ENCODE results near the gene SAT1.

SAT1 gene

DNA sequence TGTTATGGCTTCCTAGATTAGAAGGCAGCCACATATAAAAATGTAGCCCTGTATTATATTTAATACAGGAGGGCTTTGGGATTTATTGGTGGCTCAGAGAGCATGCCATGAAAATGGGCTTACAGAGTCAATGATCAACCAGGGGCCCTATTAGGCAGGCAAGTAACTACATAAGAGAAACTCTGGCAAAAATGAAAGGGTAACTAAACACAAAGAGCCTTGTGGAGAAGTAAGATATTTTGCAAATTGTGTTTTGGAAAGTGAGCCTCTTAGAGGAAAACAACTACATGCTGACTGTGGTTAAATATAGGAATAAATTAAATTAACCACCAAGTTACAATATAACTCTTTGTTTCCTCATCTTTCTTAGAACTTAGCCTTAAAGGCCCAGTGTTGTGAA is 5.5 kb downstream of the SAT1 start:
- Histone ChIP-seq H3K4me3 (ENCODE audit: low read length) (no peak overlapping the region), H3K9ac (ENCODE audit: low read length) (no peak overlapping the region), H2AFZ (ENCODE audit: low read depth, low read length) (no peak overlapping the region), H3K27ac (ENCODE audit: low read length) (no peak overlapping the region), H3K4me1 (ENCODE audit: low read length) (peaks cover 12% of the 10 kb centered on the region), H3K79me2 (ENCODE audit: low read length) (peaks cover 9% of the 10 kb centered on the region), H3K36me3 (replicated peaks; ENCODE audit: low read depth, low read length) (peaks cover 20% of the 10 kb centered on the region), H4K20me1 (ENCODE audit: insufficient read depth, low read length) (peaks cover 6% of the 10 kb centered on the region), H3K27me3 (ENCODE audit: low read depth, low read length) (no peaks in the 10 kb centered on the region), H3K9me3 (ENCODE audit: insufficient read depth, low read length) (no peaks in the 10 kb centered on the region), H3K4me2 (ENCODE audit: low read length) (no peak overlapping the region)
- TF ChIP-seq CTCF (IDR thresholded peaks at IDR 0.05; ENCODE audit: low read depth, low read length), result no peak
- no peak for TF ChIP-seq EZH2phosphoT487 (IDR thresholded peaks at IDR 0.05; ENCODE audit: low read depth)

GRCh38 chrX:23788946-23789345 is 6.0 kb downstream of the SAT1 start:
- peaks cover 6% of the 10 kb centered on the region for H4K20me1 ChIP-seq (ENCODE audit: insufficient read depth, low read length)
- peaks cover 17% of the 10 kb centered on the region for H3K36me3 ChIP-seq (replicated peaks; ENCODE audit: low read depth, low read length)
- no peak overlapping the region for H3K4me3 ChIP-seq (ENCODE audit: low read length)
- no peak for TF ChIP-seq CTCF (IDR thresholded peaks at IDR 0.05; ENCODE audit: low read depth, low read length)
- no peak for TF ChIP-seq EZH2phosphoT487 (IDR thresholded peaks at IDR 0.05; ENCODE audit: low read depth)
- no peaks in the 10 kb centered on the region for H3K9me3 ChIP-seq (ENCODE audit: insufficient read depth, low read length)
- no peak overlapping the region for H3K4me2 ChIP-seq (ENCODE audit: low read length)
- no peak overlapping the region for H3K9ac ChIP-seq (ENCODE audit: low read length)
- peaks cover 12% of the 10 kb centered on the region for H3K4me1 ChIP-seq (ENCODE audit: low read length)
- H3K79me2 ChIP-seq (ENCODE audit: low read length), result peaks cover 5% of the 10 kb centered on the region
- H2AFZ ChIP-seq (ENCODE audit: low read depth, low read length), result no peak overlapping the region
- no peaks in the 10 kb centered on the region for H3K27me3 ChIP-seq (ENCODE audit: low read depth, low read length)
- no peak overlapping the region for H3K27ac ChIP-seq (ENCODE audit: low read length)

GRCh38 chrX:23789386-23790154 is 6.6 kb downstream of the SAT1 start:
- TF ChIP-seq EZH2phosphoT487 (IDR thresholded peaks at IDR 0.05; ENCODE audit: low read depth), result no peak
- no peak for TF ChIP-seq CTCF (IDR thresholded peaks at IDR 0.05; ENCODE audit: low read depth, low read length)
- Histone ChIP-seq H2AFZ (ENCODE audit: low read depth, low read length) (no peak overlapping the region), H4K20me1 (ENCODE audit: insufficient read depth, low read length) (peaks cover 6% of the 10 kb centered on the region), H3K27me3 (ENCODE audit: low read depth, low read length) (no peaks in the 10 kb centered on the region), H3K9ac (ENCODE audit: low read length) (no peak overlapping the region), H3K4me2 (ENCODE audit: low read length) (no peak overlapping the region), H3K79me2 (ENCODE audit: low read length) (no peaks in the 10 kb centered on the region), H3K27ac (ENCODE audit: low read length) (no peak overlapping the region), H3K4me1 (ENCODE audit: low read length) (peaks cover 5% of the 10 kb centered on the region), H3K4me3 (ENCODE audit: low read length) (no peak overlapping the region), H3K9me3 (ENCODE audit: insufficient read depth, low read length) (no peaks in the 10 kb centered on the region), H3K36me3 (replicated peaks; ENCODE audit: low read depth, low read length) (peaks cover 13% of the 10 kb centered on the region)

DNA sequence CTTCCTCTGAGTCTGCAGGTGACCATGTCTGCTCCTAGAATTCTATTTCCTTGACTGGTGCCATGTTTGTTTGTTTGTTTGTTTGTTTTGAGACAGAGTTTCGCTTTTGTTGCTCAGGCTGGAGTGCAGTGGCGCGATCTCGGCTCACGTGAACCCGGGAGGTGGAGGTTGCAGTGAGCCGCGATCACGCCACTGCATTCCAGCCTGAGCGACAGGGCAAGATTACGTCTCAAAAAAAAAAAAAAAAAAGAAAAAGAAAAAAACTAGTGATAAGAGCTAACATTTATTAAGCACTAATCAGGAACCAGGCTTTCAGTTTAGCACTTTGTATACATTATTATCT is 7.2 kb downstream of the SAT1 start:
- Histone ChIP-seq H3K36me3 (replicated peaks; ENCODE audit: low read depth, low read length) (peaks cover 7% of the 10 kb centered on the region), H3K4me2 (ENCODE audit: low read length) (no peak overlapping the region), H3K79me2 (ENCODE audit: low read length) (no peaks in the 10 kb centered on the region), H4K20me1 (ENCODE audit: insufficient read depth, low read length) (peaks cover 3% of the 10 kb centered on the region), H3K4me3 (ENCODE audit: low read length) (no peak overlapping the region), H3K9me3 (ENCODE audit: insufficient read depth, low read length) (no peaks in the 10 kb centered on the region), H2AFZ (ENCODE audit: low read depth, low read length) (no peak overlapping the region), H3K27me3 (ENCODE audit: low read depth, low read length) (no peaks in the 10 kb centered on the region), H3K4me1 (ENCODE audit: low read length) (no peaks in the 10 kb centered on the region), H3K27ac (ENCODE audit: low read length) (no peak overlapping the region), H3K9ac (ENCODE audit: low read length) (no peak overlapping the region)
- TF ChIP-seq CTCF (IDR thresholded peaks at IDR 0.05; ENCODE audit: low read depth, low read length), result no peak
- TF ChIP-seq EZH2phosphoT487 (IDR thresholded peaks at IDR 0.05; ENCODE audit: low read depth), result no peak

Measured in OCI-LY3 (cell line).